ENCODE results near the gene CELF4.

Gene CELF4

GRCh38 chr18:37598396-37598795, 32.8 kb upstream of the CELF4 start:
- TF ChIP-seq SPI1 (IDR thresholded peaks at IDR 0.05; ENCODE audit: borderline replicate concordance, low read depth) (no peak), GABPA (IDR thresholded peaks at IDR 0.05; ENCODE audit: low read depth) (no peak), POLR2AphosphoS5 (IDR thresholded peaks at IDR 0.05; ENCODE audit: low read depth) (no peak)
- TF ChIP-seq, protein P1, sequence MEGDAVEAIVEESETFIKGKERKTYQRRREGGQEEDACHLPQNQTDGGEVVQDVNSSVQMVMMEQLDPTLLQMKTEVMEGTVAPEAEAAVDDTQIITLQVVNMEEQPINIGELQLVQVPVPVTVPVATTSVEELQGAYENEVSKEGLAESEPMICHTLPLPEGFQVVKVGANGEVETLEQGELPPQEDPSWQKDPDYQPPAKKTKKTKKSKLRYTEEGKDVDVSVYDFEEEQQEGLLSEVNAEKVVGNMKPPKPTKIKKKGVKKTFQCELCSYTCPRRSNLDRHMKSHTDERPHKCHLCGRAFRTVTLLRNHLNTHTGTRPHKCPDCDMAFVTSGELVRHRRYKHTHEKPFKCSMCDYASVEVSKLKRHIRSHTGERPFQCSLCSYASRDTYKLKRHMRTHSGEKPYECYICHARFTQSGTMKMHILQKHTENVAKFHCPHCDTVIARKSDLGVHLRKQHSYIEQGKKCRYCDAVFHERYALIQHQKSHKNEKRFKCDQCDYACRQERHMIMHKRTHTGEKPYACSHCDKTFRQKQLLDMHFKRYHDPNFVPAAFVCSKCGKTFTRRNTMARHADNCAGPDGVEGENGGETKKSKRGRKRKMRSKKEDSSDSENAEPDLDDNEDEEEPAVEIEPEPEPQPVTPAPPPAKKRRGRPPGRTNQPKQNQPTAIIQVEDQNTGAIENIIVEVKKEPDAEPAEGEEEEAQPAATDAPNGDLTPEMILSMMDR (IDR thresholded peaks at IDR 0.05; ENCODE audit: insufficient read depth, low read length): no peak
- TF ChIP-seq, protein P2, sequence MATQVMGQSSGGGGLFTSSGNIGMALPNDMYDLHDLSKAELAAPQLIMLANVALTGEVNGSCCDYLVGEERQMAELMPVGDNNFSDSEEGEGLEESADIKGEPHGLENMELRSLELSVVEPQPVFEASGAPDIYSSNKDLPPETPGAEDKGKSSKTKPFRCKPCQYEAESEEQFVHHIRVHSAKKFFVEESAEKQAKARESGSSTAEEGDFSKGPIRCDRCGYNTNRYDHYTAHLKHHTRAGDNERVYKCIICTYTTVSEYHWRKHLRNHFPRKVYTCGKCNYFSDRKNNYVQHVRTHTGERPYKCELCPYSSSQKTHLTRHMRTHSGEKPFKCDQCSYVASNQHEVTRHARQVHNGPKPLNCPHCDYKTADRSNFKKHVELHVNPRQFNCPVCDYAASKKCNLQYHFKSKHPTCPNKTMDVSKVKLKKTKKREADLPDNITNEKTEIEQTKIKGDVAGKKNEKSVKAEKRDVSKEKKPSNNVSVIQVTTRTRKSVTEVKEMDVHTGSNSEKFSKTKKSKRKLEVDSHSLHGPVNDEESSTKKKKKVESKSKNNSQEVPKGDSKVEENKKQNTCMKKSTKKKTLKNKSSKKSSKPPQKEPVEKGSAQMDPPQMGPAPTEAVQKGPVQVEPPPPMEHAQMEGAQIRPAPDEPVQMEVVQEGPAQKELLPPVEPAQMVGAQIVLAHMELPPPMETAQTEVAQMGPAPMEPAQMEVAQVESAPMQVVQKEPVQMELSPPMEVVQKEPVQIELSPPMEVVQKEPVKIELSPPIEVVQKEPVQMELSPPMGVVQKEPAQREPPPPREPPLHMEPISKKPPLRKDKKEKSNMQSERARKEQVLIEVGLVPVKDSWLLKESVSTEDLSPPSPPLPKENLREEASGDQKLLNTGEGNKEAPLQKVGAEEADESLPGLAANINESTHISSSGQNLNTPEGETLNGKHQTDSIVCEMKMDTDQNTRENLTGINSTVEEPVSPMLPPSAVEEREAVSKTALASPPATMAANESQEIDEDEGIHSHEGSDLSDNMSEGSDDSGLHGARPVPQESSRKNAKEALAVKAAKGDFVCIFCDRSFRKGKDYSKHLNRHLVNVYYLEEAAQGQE (IDR thresholded peaks at IDR 0.05; ENCODE audit: insufficient replicate concordance, low read depth): no peak
- DNase-seq (ENCODE audit: low read depth in 1 of 2, low spot score in 1 of 2): no peak
- no peaks in the 10 kb centered on the region for H3K27me3 ChIP-seq (ENCODE audit: insufficient read depth, poor library complexity, severe bottlenecking)
- no peak overlapping the region for H3K27ac ChIP-seq (replicated peaks)
- H3K4me3 ChIP-seq (replicated peaks; ENCODE audit: insufficient read depth, low read length): no peak overlapping the region

DNA sequence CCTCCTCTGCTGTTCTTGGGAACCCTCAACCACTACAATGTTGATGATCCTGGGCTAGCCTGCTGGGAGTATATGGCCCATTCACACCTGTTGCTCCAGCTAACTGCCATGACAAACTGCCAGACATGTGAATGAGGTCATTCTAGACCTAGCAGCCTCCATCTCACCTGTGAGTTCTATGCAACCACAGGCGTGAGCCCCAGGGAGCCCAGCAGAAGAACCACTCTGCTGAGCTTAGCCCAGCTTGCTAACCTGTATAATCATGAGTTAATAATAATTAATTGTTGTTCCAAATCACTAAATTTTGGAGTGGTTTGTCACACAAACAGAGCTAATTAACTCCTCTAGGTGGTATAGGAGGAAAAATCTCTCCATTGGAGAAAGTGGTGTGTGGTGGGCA, 24.7 kb upstream of the CELF4 start:
- TF ChIP-seq POLR2AphosphoS5 (IDR thresholded peaks at IDR 0.05; ENCODE audit: low read depth) (no peak), SPI1 (IDR thresholded peaks at IDR 0.05; ENCODE audit: borderline replicate concordance, low read depth) (no peak), GABPA (IDR thresholded peaks at IDR 0.05; ENCODE audit: low read depth) (no peak)
- TF ChIP-seq, protein P1 (IDR thresholded peaks at IDR 0.05; ENCODE audit: insufficient read depth, low read length): no peak
- TF ChIP-seq, protein P2 (IDR thresholded peaks at IDR 0.05; ENCODE audit: insufficient replicate concordance, low read depth): no peak
- no peak for DNase-seq (ENCODE audit: low read depth in 1 of 2, low spot score in 1 of 2)
- Histone ChIP-seq H3K27ac (replicated peaks) (no peak overlapping the region), H3K27me3 (ENCODE audit: insufficient read depth, poor library complexity, severe bottlenecking) (no peaks in the 10 kb centered on the region), H3K4me3 (replicated peaks; ENCODE audit: insufficient read depth, low read length) (no peak overlapping the region)

DNA sequence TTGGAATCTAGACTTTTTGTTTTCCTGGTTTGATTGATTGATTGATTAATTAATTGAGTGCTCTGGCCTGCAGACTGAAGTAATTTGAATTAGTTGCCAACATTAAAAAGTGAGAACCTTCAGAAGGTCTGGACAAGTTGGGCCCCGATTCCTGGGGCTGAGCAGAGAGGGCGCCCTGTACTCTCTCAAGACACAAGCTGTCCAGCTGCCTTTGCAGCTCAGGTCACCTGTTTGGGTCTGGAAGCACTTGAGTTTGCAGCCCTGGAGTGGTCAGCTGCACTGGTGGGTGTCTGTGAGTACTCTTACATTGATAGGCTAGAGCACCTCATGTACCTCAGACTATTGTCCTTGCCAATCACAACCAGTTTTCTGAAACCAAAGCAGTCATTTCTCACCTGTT, 22.7 kb upstream of the CELF4 start:
- H3K27me3 ChIP-seq (ENCODE audit: insufficient read depth, poor library complexity, severe bottlenecking): no peaks in the 10 kb centered on the region
- TF ChIP-seq, protein P1 (IDR thresholded peaks at IDR 0.05; ENCODE audit: insufficient read depth, low read length): no peak
- TF ChIP-seq POLR2AphosphoS5 (IDR thresholded peaks at IDR 0.05; ENCODE audit: low read depth) (no peak), GABPA (IDR thresholded peaks at IDR 0.05; ENCODE audit: low read depth) (no peak), SPI1 (IDR thresholded peaks at IDR 0.05; ENCODE audit: borderline replicate concordance, low read depth) (no peak)
- TF ChIP-seq, protein P2 (IDR thresholded peaks at IDR 0.05; ENCODE audit: insufficient replicate concordance, low read depth): no peak

More for the DNA sequence above, 22.7 kb upstream of the CELF4 start:
- DNase-seq (ENCODE audit: low read depth in 1 of 2, low spot score in 1 of 2): no peak
- no peak overlapping the region for H3K27ac ChIP-seq (replicated peaks)
- no peak overlapping the region for H3K4me3 ChIP-seq (replicated peaks; ENCODE audit: insufficient read depth, low read length)
